GM21717 (cell line): ENCODE results near the gene KCP.

Experiments used
- ATAC-seq: cut with Tn5 transposase; IDR thresholded peaks from one replicate; pipeline ENCODE4 v1.9.1; 2021; ENCODE audit warnings: mild to moderate bottlenecking, moderate library complexity; ENCODE audit not compliant: unreplicated experiment

Gene KCP

DNA sequence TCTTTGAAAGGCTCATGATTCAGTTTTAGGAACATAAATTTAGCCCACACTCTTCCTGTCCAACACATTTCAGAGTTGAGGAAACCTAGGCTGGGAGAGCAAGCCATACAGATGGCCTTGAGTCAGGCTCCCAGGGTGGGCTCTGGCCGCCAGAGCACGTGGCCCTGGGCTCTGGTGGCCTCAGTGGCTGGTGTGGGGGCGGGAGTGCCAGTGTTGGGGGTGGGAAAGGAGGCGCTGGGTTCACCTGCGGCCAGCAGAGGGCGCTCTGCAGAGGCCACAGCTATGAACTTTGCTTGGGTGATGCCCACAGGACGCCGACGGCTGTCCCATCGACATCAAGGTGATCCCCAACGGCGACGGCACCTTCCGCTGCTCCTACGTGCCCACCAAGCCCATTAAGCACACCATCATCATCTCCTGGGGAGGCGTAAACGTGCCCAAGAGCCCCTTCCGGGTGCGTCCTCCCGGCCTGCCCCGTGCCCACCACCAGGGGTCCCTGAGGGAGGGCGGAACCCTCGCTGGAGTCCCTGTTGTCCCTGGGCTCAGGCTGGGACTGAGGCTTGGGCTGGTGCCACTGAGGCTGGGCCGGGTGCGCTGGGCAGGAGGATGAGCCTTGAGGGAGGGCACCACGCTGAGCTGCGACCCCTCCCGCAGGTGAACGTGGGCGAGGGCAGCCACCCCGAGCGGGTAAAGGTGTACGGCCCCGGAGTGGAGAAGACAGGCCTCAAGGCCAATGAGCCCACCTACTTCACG lies 68.4 kb downstream of the KCP start:
- no peak for ATAC-seq

DNA sequence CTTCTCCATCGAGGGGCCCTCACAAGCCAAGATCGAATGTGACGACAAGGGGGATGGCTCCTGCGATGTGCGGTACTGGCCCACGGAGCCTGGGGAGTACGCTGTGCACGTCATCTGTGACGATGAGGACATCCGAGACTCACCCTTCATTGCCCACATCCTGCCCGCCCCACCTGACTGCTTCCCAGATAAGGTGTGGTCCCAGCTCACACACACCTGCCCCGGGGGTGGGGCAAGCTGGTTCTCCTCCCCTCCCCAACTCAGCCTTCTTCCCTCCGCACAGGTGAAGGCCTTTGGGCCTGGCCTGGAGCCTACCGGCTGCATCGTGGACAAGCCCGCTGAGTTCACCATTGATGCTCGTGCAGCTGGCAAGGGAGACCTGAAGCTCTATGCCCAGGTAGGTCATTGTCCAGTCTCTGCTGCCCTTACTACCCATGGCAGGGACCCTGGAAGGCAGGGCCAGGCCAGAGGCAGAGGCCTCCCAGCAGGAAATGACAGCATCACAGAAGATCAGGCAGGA lies 69.3 kb downstream of the KCP start:
- ATAC-seq = no peak

DNA sequence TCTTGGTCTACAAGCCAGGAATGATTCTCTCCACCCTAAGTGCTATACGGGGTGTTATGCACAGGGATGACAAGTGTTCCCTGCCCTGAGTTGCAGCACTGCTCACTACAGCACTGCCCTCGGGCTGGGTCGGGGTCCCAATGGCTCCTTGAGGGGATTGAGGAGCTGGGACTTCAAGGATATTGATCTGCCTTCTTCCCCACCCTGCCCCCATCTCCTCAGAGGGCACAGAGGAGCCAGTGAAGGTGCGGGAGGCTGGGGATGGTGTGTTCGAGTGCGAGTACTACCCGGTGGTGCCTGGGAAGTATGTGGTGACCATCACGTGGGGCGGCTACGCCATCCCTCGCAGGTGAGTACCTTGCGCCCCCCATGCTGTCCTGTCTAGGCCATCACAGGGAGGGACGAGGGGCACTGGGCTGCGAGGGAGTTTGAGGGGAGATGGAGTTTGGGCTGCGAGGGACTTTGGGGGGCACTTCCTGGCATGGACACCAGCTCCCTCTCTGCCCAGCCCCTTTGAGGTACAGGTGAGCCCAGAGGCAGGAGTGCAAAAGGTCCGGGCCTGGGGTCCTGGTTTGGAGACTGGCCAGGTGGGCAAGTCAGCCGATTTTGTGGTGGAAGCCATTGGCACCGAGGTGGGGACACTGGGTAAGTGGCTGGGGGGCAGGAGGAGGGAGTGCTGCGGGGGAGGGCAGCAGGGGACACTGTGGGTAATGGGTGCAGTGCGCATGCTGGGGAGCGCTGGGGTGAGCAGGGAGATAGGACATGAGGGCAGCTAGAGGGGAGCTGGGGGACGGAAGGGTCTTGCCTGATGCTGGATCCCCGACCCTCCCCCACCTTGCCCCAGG lies 70.0 kb downstream of the KCP start:
- no peak for ATAC-seq

DNA sequence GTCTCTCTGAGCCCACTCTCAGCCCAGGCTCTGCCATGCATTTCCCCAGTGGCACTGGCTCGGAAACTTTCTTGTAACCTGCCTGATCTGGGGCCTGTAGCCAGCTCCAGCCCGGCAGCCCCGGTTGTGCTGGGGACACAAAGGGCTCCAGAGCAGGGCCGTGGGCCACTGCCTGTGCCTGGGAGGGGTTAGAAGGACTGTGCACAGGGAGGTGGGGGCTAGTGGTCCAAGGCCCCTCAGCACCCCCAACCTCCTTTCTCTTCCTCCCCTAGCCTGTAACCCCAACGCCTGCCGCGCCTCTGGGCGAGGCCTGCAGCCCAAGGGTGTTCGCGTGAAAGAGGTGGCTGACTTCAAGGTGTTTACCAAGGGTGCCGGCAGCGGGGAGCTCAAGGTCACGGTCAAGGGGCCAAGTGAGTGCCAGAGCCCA lies 70.7 kb downstream of the KCP start:
- ATAC-seq = no peak

DNA sequence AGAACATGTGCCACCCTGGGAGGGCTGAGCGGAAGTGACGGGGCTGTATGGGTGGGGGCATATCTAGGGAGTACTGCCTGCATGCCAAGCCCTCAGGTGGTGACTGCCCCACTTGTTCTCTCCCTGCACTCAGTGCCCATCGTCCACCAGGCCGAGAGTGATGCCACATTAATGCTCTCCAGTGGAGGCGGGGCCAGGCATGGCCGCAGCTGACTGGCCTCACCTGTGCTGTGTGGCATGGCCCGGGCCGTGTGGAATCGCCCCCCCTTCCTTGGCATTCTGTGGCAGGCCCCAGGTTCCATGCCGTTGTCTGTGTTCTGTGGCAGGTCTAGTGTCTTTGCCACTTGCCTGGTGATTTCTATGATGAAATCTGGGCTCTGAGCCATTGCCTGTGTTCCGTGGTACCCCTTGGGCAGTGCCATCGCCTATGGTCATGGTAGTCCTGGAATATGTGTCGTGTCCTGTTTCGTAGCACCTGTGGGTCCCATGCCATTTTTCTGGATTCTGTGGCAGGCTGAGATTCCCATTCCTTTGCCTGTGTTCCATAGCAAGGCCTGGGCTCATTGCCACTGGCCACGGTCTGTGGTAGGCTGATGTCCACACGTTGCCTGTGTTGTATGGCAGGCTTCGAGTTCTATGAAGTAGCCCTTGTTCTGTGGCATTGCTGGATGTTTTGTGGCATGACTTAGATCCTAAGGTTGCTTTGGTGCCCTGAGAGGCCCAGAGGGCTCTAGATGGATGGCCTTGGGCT lies 71.4 kb downstream of the KCP start:
- no peak for ATAC-seq

DNA sequence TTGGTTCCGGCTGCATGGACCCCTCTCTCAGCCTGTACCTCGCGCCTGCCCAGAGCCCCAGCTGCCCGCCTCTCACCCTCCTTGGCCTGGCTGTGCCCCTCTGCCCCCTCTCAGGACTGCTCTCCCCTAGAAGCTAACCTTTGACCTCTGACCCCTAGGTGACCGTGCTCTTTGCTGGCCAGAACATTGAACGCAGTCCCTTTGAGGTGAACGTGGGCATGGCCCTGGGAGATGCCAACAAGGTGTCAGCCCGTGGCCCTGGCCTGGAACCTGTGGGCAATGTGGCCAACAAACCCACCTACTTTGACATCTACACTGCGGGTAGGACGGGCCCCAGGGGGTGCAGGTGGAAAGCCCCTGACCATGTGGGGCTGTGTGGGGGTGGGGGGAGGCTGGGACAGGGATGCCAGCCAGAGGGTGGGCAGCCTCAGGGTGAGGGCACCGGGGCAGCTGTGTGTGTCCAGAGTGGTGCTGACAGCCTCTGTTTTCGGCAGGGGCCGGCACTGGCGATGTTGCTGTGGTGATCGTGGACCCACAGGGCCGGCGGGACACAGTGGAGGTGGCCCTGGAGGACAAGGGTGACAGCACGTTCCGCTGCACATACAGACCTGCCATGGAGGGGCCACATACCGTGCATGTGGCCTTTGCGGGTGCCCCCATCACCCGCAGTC lies 72.3 kb downstream of the KCP start:
- ATAC-seq = no peak

DNA sequence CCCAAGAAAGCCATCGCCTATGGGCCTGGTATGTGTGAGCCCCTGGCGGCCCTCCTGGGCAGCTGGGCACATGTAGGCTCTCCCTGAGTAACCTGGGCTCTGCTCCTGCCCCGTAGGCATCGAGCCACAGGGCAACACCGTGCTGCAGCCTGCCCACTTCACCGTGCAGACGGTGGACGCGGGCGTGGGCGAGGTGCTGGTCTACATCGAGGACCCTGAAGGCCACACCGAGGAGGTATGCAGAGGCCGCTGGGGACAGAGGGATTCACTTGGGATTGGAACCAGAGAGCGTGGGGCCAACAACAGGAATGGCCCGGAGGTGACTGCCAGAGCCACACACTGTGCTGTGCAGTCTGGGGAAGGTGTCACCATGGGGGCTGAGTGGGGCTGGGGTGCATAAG lies 73.0 kb downstream of the KCP start:
- no peak for ATAC-seq

DNA sequence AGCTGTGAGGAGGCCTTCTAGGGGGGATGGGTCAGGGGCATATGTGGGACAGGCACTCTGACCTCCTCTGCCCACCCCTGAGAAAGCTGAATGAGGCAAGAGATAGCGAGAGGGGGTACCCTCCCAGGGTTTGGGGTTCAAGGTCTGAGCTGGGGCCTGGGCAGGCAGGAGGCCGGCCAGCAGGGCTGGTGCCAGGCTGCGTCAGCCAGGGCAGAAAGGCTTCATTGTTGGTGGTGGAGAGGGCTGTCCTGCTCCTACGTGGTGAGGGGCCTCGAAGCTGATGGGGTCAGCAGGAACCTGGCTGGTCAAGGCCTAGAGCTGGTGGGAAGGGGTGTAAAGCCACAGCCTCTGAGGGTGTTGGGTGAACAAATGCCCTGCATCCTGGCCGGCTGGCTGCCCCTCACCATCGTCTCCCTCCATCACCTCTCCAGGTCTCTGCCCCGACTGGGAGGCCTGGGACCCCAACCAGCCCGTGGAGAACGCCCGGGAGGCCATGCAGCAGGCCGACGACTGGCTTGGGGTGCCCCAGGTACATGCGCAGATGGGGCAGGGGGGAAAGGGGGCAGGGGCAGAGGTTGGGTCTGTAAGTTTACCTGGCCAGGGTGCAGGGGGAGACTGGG lies 73.7 kb downstream of the KCP start:
- no peak for ATAC-seq

DNA sequence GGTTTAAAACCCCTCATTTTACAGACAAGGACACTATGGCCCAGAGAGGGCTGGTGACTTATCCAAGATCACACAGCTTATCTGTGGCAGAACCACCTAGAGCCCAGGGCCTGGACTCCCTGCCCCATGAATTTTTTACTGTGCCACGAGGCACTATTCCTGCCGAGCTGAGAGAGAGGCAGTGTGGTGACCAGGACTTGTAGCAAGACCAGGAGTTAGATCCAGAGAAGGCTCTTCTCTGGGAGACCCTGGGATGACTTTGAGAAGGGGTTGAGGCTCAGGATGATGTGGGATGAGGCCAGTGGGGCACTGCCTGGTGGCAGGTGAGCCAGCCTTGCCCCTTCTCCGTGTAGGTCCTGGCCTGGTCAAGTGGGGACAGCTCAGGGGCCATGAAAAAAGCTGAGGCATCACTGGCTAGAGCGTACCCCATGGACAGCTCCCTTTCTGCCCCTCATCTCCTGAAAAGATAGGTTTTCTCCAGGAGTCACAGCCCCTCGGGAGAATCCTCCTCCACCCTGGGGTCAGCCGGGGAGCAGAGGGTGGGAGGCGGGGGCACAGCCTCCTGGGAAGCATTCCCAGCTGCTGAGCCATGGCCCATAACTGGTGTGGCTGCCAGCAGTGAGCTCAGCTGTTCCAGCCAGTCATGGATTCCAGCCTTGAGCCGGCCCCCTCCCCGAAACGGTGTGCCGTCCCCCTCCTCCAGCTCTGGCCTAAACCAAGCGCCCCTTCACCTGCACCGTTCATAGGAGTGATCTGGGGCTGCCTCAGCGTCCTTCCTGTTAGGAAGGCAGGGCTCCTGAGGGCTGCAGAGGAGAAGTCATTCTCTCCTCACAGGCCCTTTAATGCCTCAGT lies 74.5 kb downstream of the KCP start:
- ATAC-seq = no peak

DNA sequence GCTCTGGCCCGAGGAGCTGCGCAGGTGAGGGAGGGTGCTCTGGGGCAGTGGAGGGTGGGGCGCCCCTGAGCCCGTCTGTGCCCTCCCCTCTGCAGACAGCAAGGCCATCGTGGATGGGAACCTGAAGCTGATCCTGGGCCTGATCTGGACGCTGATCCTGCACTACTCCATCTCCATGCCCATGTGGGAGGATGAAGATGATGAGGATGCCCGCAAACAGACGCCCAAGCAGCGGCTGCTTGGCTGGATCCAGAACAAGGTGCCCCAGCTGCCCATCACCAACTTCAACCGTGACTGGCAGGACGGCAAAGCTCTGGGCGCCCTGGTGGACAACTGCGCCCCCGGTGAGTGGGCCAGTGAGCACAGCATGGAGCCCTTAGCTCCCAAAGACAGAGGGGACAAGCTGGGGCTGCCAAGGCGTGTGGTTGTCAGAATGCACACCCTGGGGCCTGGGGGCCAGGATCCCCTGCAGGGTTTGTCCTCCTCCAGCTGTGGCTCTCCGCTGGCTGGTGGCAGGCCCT lies 75.2 kb downstream of the KCP start:
- ATAC-seq = no peak

DNA sequence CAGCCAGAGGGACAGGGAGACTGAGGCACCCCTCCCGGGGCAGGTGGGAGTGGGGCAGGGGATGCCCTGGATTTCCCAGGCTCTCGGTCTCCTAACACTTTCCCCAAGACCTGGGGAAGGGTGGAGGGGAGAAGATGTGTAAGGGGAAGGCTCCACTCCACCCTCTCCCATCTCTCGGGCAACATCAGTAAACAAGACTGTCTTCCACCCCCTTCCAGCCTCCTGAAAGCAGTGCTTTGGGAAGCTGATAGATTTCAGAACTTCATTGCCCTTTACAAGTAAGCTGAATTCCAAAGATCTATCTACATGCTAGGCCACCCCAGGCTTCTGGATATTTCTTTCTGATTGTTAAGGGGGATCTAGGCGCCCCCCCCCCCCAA lies 76.6 kb downstream of the KCP start:
- ATAC-seq = no peak

DNA sequence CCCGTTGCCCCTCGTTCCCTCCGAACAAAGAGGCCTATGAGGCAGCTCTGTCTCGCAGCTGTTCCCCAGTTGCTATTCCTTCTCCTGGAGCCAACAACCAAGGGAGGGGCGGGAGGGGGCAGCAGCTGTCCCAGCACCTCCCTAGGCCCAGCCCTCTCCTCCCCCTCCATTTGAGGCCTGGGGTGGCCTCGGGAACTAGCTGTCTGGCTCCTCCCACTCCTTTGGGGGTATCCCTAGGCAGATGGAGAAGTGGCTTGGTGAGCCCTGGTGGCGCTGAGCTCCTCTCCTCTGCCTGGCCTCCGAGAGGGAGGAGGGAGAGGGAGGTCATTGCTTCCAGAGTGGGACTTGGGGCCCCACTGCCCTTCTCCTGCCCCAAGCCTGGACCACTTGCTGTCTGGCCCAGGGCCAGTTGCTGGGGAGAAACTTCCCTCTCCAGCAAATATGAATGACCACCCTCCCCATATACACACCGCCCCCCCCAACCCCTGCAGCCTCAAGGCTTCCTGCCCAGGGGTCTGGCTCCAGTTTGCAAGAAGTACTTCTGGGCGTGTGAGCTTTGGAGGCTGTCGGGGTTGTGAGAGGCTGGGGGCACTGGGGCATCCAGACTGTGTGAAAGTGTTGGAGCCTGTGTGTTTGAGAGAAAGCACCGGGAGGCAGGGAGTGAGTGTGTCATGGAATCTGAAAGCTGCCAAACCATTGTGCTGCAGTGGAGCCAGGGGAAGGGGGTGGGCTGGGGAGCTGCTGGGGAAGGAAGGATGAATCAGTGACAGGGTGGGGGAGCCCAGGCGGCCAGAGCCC lies 77.2 kb downstream of the KCP start:
- ATAC-seq = no peak

DNA sequence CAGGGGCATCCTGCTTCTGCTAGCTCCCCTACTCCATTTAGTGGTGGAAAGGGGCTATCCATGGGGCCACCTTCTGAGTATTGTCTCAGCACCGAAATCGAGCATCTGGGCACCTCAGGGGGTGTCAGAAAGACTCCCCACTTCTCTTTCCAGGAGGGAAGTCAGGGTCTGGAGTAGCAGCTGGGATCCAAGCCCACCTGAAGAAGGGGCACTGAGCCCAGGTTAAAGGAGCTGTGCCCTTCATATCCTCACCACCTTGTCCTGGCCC lies 77.7 kb downstream of the KCP start:
- no peak for ATAC-seq

DNA sequence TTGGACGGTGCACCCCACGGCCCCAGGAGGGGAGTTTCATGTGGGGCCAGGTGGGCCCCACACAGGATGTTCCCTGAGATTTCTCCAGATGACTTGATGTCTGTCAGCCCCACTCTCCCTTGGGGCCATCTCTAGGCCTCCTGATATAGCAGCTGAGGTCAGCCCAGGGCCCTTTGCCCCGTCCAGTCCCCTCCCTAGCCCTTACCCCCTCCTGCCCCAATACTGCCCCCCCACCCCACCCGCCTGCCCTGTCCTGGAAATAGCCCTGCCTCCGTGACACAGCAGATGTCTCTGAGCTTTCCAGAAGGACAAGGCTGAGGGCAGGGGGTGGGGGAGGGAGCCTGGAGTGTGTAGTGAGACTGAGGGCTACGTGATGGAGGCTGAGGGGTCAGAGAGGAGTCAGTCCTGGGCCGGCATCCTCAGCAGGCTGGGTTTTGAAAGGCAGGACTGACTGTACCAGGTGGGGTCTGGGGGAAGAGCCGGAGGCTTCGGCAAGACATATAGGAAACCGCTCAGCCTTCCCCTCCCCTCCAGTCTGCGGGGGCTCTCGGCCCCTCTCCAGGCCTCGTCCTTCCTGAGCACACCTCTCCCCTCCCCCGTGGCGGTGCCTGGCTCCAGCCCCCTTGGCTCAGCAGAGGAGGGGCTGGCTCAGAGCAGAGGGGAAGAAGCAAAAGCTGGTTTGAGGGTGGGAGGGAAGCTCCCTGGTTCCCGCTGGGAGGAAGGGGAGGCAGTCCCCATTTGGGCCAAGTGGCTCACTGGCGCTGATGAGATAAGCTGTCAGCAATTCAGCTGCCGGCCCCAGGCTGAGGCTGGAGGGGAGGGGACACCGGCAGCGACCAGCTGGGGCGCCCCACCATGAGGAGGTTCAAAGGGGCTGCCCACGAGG lies 78.3 kb downstream of the KCP start:
- ATAC-seq = no peak

DNA sequence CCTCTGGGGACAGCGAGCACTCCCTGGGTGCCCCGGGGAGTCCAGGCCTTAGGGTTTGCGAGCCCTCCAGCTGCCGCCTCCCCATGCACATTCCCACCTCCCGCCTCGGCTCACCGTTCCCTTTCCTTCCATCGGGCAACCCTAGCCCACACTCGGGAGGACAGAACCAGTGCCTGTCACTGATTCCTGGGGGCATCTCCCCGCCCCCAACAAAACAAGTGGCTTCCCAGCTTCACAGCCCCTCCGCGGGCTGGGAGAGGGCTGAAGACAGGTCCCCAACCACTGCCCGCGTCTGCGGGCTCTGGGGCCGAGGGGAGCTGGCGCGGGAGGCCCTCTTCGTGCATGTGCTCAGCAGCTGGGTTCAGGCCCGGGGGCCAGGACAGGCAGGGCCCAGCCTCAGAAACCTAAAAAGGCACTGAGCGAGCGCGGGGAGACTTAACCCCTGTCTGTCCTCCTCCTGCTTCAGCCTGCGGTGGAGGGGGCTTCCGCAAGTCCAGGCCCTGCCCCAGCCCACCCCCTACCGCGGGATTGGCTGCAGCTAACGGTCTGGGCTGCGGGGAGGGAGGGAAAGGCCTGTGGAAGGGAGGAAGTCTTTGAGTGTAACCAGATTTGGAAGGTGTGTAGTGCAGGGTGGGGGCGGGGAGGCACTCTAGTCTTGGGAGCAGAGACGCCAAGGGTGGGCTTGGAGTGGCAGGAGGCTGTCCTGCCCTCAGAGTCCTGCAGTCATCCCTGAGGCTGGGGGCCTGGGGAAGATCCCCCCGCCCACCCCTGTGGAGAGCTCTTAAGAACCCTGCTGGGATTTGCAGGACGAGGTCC lies 79.1 kb downstream of the KCP start:
- no peak for ATAC-seq

DNA sequence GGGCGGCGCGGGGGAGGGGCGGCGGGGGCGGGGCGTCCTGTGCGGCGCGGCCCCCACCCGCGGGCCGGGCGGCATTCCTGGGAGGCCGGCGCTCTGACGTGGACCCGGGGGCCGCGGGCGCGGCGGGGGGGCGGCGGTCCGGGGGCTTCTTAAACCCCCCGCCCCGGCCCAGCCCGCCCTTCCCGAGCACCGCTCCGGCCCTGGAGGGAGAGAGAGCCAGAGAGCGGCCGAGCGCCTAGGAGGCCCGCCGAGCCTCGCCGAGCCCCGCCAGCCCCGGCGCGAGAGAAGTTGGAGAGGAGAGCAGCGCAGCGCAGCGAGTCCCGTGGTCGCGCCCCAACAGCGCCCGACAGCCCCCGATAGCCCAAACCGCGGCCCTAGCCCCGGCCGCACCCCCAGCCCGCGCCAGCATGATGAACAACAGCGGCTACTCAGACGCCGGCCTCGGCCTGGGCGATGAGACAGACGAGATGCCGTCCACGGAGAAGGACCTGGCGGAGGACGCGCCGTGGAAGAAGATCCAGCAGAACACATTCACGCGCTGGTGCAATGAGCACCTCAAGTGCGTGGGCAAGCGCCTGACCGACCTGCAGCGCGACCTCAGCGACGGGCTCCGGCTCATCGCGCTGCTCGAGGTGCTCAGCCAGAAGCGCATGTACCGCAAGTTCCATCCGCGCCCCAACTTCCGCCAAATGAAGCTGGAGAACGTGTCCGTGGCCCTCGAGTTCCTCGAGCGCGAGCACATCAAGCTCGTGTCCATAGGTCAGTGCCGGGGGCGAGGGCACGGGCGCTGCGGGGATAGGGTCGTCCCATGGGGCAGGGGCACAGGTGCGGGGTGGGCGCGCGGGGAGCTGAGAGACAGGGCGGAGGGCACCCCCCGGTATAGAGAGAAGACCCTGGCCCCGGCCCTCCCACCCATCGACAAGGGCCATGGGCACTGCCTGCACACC lies 80.0 kb downstream of the KCP start, which contains the start of gene FLNC:
Gene FLNC, plus strand, starts transcription at position 176 of the 947 bp plus-strand sequence. Its CDS starts 232 bp downstream, at position 408.
- no peak for ATAC-seq
